ENCODE data around the gene SMIM22.

- no peak for TF ChIP-seq CTCF (IDR thresholded peaks at IDR 0.05)
- no peak for TF ChIP-seq POLR2A (IDR thresholded peaks at IDR 0.05)
Measured at GRCh38 chr16:4790871-4791270, 4.3 kb upstream of the SMIM22 start.
